HepG2 (cell line): ENCODE data around the gene SLC22A31. TPM values are rescaled to one million over a fixed set of nuclear protein-coding genes. Genes with fewer than 3 reads are reported as not detected.

Experiments
- CBFB ChIP-seq: sonication (generic); formaldehyde crosslinking; IDR thresholded peaks from 2 replicates; pipeline ENCODE4 v1.4.0; 2020; ENCODE audit warnings: missing genetic modification reagents
- CHCHD3 ChIP-seq: sonication (generic); formaldehyde crosslinking; IDR thresholded peaks from 2 replicates; pipeline ENCODE4 v1.8.0; 2022; ENCODE audit warnings: mild to moderate bottlenecking, missing genetic modification reagents, moderate library complexity
- HIC2 ChIP-seq: sonication (generic); formaldehyde crosslinking; IDR thresholded peaks from 2 replicates; pipeline ENCODE4 v1.9.0; 2022; ENCODE audit warnings: low read depth, missing genetic modification reagents
- HNF1A ChIP-seq, 2 experiments: sonication (generic) in 1 of 2; formaldehyde crosslinking in 1 of 2; IDR thresholded peaks; 2 replicates each; pipeline versions ENCODE4 v1.4.0 to v1.6.1; 2016 to 2020; ENCODE audit warnings: borderline replicate concordance in 1 of 2, low read depth in 1 of 2, mild to moderate bottlenecking in 1 of 2, missing genetic modification reagents in 1 of 2
- IKZF4 ChIP-seq: sonication (generic); formaldehyde crosslinking; IDR thresholded peaks from 2 replicates; pipeline ENCODE4 v1.5.1; 2020; ENCODE audit warnings: borderline replicate concordance, mild to moderate bottlenecking, low read depth, missing genetic modification reagents; ENCODE audit errors: not compliant biosample characterization
- IRF2 ChIP-seq: IDR thresholded peaks from 2 replicates; pipeline ENCODE4 v1.6.1; 2018; ENCODE audit warnings: missing genetic modification reagents, missing compliant biosample characterization
- NFKBIZ ChIP-seq: IDR thresholded peaks from 2 replicates; pipeline ENCODE4 v1.6.1; 2018; ENCODE audit warnings: missing genetic modification reagents, missing compliant biosample characterization
- POLR2AphosphoS5 ChIP-seq: IDR thresholded peaks from 2 replicates; pipeline ENCODE4 v1.6.1; 2012; ENCODE audit warnings: low read depth, low read length
- UBTF ChIP-seq: sonication (generic); formaldehyde crosslinking; IDR thresholded peaks from 2 replicates; pipeline ENCODE4 v1.4.0; 2020; ENCODE audit warnings: mild to moderate bottlenecking, missing genetic modification reagents
- ZBTB42 ChIP-seq: sonication (generic); formaldehyde crosslinking; IDR thresholded peaks from 2 replicates; pipeline ENCODE4 v1.5.0; 2020; ENCODE audit warnings: mild to moderate bottlenecking, missing genetic modification reagents
- ZNF724P ChIP-seq: sonication (generic); formaldehyde crosslinking; IDR thresholded peaks from 2 replicates; pipeline ENCODE4 v1.8.0; 2022; ENCODE audit warnings: missing genetic modification reagents, borderline replicate concordance
- ZZZ3 ChIP-seq: sonication (generic); formaldehyde crosslinking; IDR thresholded peaks from 2 replicates; pipeline ENCODE4 v1.4.0; 2020; ENCODE audit warnings: missing genetic modification reagents, mild to moderate bottlenecking, borderline replicate concordance
- polyA plus RNA-seq, 8 experiments: library from polyadenylated mRNA; depleted of rRNA in 3 of 8; stranded (reverse) in 7 of 8; unstranded in 1 of 8; fragments of >200 nt; fragmentation: Illumina TruSeq in 4 of 8; extraction: Trizol in 4 of 8; gene quantifications; 2 replicates each; pipeline versions ENCODE4 v1.2.1 to v1.2.3, GENCODE V29; 2011 to 2016; ENCODE audit warnings: low read depth in 4 of 8, missing spikeins in 1 of 8, mixed read lengths in 1 of 8; ENCODE audit not compliant: insufficient read depth in 1 of 8
- total RNA-seq, 5 experiments: library from RNA; depleted of rRNA; stranded (reverse); fragments of >200 nt; fragmentation: Illumina TruSeq; extraction: Trizol; gene quantifications; 2 replicates each; pipeline ENCODE4 v1.2.3, GENCODE V29; 2016; ENCODE audit warnings: low read depth in 1 of 5
- TF ChIP-seq, protein P1 (sequence below): sonication (generic); formaldehyde crosslinking; IDR thresholded peaks from 2 replicates; pipeline ENCODE4 v1.5.1; 2020; ENCODE audit warnings: mild to moderate bottlenecking, missing genetic modification reagents, moderate library complexity
- TF ChIP-seq, protein P2 (sequence below): sonication (generic); formaldehyde crosslinking; IDR thresholded peaks from 2 replicates; pipeline ENCODE4 v1.4.0; 2020; ENCODE audit warnings: missing genetic modification reagents, mild to moderate bottlenecking, borderline replicate concordance

The SLC22A31 gene
- total and polyA plus RNA-seq, 2 of the 13 experiments (the other 11 are each of a cell fraction or from before 2014, with no cell fraction given): 67.3 to 83.3 TPM

DNA sequence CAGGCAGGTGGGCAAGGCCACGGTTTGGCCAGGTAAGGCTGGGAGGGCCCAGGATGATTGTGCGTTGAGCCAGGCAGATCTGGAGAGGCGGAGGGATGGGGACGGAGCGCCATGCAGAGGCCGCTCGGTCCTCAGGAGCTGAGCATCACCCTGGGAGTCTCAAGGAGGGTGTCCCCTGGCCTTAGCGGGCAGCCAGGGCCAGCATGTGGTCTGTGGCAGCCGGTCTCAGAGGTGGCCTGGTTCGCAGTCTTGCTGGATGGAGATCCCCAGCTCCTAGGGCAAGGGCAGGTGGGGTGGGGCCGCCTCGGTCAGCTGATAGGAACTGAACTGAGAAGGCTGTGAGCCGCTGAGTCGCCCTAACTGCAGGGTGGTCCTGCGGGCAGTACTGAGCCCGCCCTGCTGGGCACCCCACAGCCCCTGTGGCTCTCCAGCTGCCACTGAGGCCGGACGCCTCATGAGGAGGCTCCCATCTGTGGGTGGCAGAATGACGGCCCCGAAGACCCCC lies 40.4 kb downstream of the SLC22A31 start (continued):
- TF ChIP-seq HNF1A (IDR thresholded peaks at IDR 0.05; ENCODE audit: low read depth) (no peak), HNF1A (CRISPR knock-in tag; IDR thresholded peaks at IDR 0.05; ENCODE audit: borderline replicate concordance) (no peak), CHCHD3 (CRISPR knock-in tag) (0 out of 2 replicates have a peak, but pooled peaks have one; percentile 12), CBFB (CRISPR knock-in tag) (peak; percentile 15; the same call in 1 of the 2 replicates), IKZF4 (CRISPR knock-in tag) (peak; percentile 14), HIC2 (CRISPR knock-in tag) (0 out of 2 replicates have a peak, but pooled peaks have one; percentile 0), IRF2 (CRISPR knock-in tag) (peak; percentile 14; the same call in 1 of the 2 replicates), NFKBIZ (0 out of 2 replicates have a peak, but pooled peaks have one; percentile 9), ZBTB42 (CRISPR knock-in tag) (0 out of 2 replicates have a peak, but pooled peaks have one; percentile 14), ZZZ3 (CRISPR knock-in tag) (no peak), POLR2AphosphoS5 (no peak), UBTF (peak; percentile 36; the same call in 1 of the 2 replicates), ZNF724P (CRISPR knock-in tag) (0 out of 2 replicates have a peak, but pooled peaks have one; percentile 13)
- TF ChIP-seq, protein P1, sequence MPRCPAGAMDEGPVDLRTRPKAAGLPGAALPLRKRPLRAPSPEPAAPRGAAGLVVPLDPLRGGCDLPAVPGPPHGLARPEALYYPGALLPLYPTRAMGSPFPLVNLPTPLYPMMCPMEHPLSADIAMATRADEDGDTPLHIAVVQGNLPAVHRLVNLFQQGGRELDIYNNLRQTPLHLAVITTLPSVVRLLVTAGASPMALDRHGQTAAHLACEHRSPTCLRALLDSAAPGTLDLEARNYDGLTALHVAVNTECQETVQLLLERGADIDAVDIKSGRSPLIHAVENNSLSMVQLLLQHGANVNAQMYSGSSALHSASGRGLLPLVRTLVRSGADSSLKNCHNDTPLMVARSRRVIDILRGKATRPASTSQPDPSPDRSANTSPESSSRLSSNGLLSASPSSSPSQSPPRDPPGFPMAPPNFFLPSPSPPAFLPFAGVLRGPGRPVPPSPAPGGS (CRISPR knock-in tag): peak; percentile 86
- TF ChIP-seq, protein P2, sequence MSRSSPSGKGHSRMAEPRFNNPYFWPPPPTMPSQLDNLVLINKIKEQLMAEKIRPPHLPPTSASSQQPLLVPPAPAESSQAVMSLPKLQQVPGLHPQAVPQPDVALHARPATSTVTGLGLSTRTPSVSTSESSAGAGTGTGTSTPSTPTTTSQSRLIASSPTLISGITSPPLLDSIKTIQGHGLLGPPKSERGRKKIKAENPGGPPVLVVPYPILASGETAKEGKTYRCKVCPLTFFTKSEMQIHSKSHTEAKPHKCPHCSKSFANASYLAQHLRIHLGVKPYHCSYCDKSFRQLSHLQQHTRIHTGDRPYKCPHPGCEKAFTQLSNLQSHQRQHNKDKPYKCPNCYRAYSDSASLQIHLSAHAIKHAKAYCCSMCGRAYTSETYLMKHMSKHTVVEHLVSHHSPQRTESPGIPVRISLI (CRISPR knock-in tag): no peak
